H4 (cell line): Measurements from ENCODE around the gene KDF1. TPM values are rescaled to one million over a fixed set of nuclear protein-coding genes. Genes with fewer than 3 reads are reported as not detected.
"Not testable (repeated sequence)": the region's sequence is repeated elsewhere in the genome, so short reads cannot be mapped to it uniquely, and the experiment has no call there.

Source experiments
- DNase-seq: peaks from one replicate; pipeline ENCODE4 v3.0.0-alpha.2; 2015; ENCODE audit warnings: low spot score
- total RNA-seq: library from RNA; depleted of rRNA; stranded (reverse); fragments of >200 nt; shearing (Covaris generic); gene quantifications from 2 replicates; pipeline ENCODE4 v1.2.3, GENCODE V29; 2014

Gene KDF1
- total RNA-seq, 1 experiment from 2014 or later = not detected

GRCh38 chr1:26956321-26956720 is 3.9 kb downstream of the KDF1 start:
- DNase-seq = no peak

GRCh38 chr1:26953374-26953773 is 6.9 kb downstream of the KDF1 start:
- DNase-seq = no peak

GRCh38 chr1:26951821-26952497 is 8.3 kb downstream of the KDF1 start:
- no peak for DNase-seq

GRCh38 chr1:26951216-26951615 is 9.1 kb downstream of the KDF1 start:
- DNase-seq = no peak

GRCh38 chr1:26950602-26951001 is 9.7 kb downstream of the KDF1 start:
- DNase-seq = no peak

GRCh38 chr1:26949926-26950319 is 10.3 kb downstream of the KDF1 start:
- DNase-seq = no peak

GRCh38 chr1:26949266-26949925 is 10.9 kb downstream of the KDF1 start:
- no peak for DNase-seq

GRCh38 chr1:26948725-26949057 is 11.6 kb downstream of the KDF1 start:
- not testable (repeated sequence) for DNase-seq

GRCh38 chr1:26946270-26946669 is 14.0 kb downstream of the KDF1 start:
- DNase-seq = no peak

GRCh38 chr1:26945728-26946127 is 14.5 kb downstream of the KDF1 start:
- no peak for DNase-seq

GRCh38 chr1:26945138-26945537 is 15.1 kb downstream of the KDF1 start:
- no peak for DNase-seq

GRCh38 chr1:26942656-26943055 is 17.6 kb downstream of the KDF1 start:
- DNase-seq = no peak

- no peak for DNase-seq
Observed at GRCh38 chr1:26941311-26941710, 19.0 kb downstream of the KDF1 start.

- no peak for DNase-seq
Observed at GRCh38 chr1:26938659-26939025, 21.6 kb downstream of the KDF1 start.

GRCh38 chr1:26938004-26938658 is 22.1 kb downstream of the KDF1 start:
- DNase-seq = no peak

- no peak for DNase-seq
Observed at GRCh38 chr1:26936823-26937222, 23.4 kb downstream of the KDF1 start.

GRCh38 chr1:26932531-26932930 is 27.7 kb downstream of the KDF1 start:
- DNase-seq = no peak

GRCh38 chr1:26923711-26924110 is 36.6 kb downstream of the KDF1 start:
- DNase-seq = no peak

GRCh38 chr1:26922901-26923300 is 37.4 kb downstream of the KDF1 start:
- no peak for DNase-seq

GRCh38 chr1:26922431-26922729 is 37.9 kb downstream of the KDF1 start:
- DNase-seq = no peak

- peak; percentile 96 for DNase-seq
Observed at GRCh38 chr1:26921540-26922430, 38.5 kb downstream of the KDF1 start, which contains the start of gene NUDC. TSS of gene NUDC (plus strand) at chr1:26921743. CDS start at chr1:26921849, 106 bp downstream.

- DNase-seq = no peak
Observed at GRCh38 chr1:26921126-26921539, 39.1 kb downstream of the KDF1 start.
